HG02970 (cell line): ENCODE measurements around the gene GOLPH3L.
A peak's percentile ranks its signal among the peaks of the same experiment; 100 is the strongest.
"Not testable (repeated sequence)": the region's sequence is repeated elsewhere in the genome, so short reads cannot be mapped to it uniquely, and the experiment has no call there.

Source experiments
- ATAC-seq: cut with Tn5 transposase; IDR thresholded peaks from one replicate; pipeline ENCODE4 v1.9.1; 2021; ENCODE audit warnings: mild to moderate bottlenecking, moderate library complexity, moderate number of reproducible peaks; ENCODE audit not compliant: unreplicated experiment, low FRiP score

Gene GOLPH3L

GRCh38 chr1:150696995-150697927 is at the start of gene GOLPH3L:
Gene GOLPH3L, minus strand, starts transcription at chr1:150697154. Its CDS starts 2,316 bp downstream, at chr1:150694838.
- peak; percentile 97 for ATAC-seq

- ATAC-seq = no peak
Observed at GRCh38 chr1:150730130-150730721, 33.3 kb upstream of the GOLPH3L start.

GRCh38 chr1:150724336-150724735 is 27.4 kb upstream of the GOLPH3L start:
- ATAC-seq = no peak

GRCh38 chr1:150720703-150721102 is 23.7 kb upstream of the GOLPH3L start, which contains the start of gene HORMAD1:
Gene HORMAD1, minus strand, starts transcription at chr1:150720895. Its CDS starts 1,390 bp downstream, at chr1:150719505.
- ATAC-seq = no peak

- no peak for ATAC-seq
Observed at GRCh38 chr1:150720098-150720497, 23.1 kb upstream of the GOLPH3L start.

GRCh38 chr1:150718225-150718891 is 21.4 kb upstream of the GOLPH3L start:
- ATAC-seq = no peak

GRCh38 chr1:150709031-150709430 is 12.1 kb upstream of the GOLPH3L start:
- ATAC-seq = not testable (repeated sequence)

GRCh38 chr1:150708595-150708994 is 11.6 kb upstream of the GOLPH3L start:
- ATAC-seq = no peak

- ATAC-seq = no peak
Observed at GRCh38 chr1:150706091-150706490, 9.1 kb upstream of the GOLPH3L start.

GRCh38 chr1:150703427-150703826 is 6.5 kb upstream of the GOLPH3L start:
- no peak for ATAC-seq

- no peak for ATAC-seq
Observed at GRCh38 chr1:150696590-150696989, 364 bp downstream of the GOLPH3L start.

- no peak for ATAC-seq
Observed at GRCh38 chr1:150696162-150696561, 792 bp downstream of the GOLPH3L start.

GRCh38 chr1:150695561-150695960 is 1.4 kb downstream of the GOLPH3L start:
- no peak for ATAC-seq

- ATAC-seq = no peak
Observed at GRCh38 chr1:150692720-150693119, 4.2 kb downstream of the GOLPH3L start.

GRCh38 chr1:150688763-150689162 is 8.2 kb downstream of the GOLPH3L start:
- no peak for ATAC-seq

GRCh38 chr1:150686275-150686674 is 10.7 kb downstream of the GOLPH3L start:
- ATAC-seq = no peak

GRCh38 chr1:150683914-150684313 is 13.0 kb downstream of the GOLPH3L start:
- ATAC-seq = no peak

- no peak for ATAC-seq
Observed at GRCh38 chr1:150678988-150679387, 18.0 kb downstream of the GOLPH3L start.

- no peak for ATAC-seq
Observed at GRCh38 chr1:150674881-150675280, 22.1 kb downstream of the GOLPH3L start.

- no peak for ATAC-seq
Observed at GRCh38 chr1:150663321-150663720, 33.6 kb downstream of the GOLPH3L start.

GRCh38 chr1:150662811-150663210 is 34.1 kb downstream of the GOLPH3L start:
- no peak for ATAC-seq
